Fibroblast of mammary gland (primary cell): ENCODE data around the gene B3GNT2.

Source experiments
- DNase-seq: peaks from one replicate; pipeline ENCODE4 v3.0.0-alpha.2; 2010; ENCODE audit warnings: low read depth
- H3K4me3 ChIP-seq: 2 replicates; pipeline ENCODE4 v1.5.1; 2011; ENCODE audit warnings: low read depth, mild to moderate bottlenecking, low read length, moderate library complexity; ENCODE audit not compliant: control insufficient read depth
- TF ChIP-seq, protein P1 (sequence below): conservative IDR thresholded peaks from 2 replicates; pipeline ENCODE4 v1.5.1; 2011; ENCODE audit warnings: low read depth, low read length, inconsistent platforms; ENCODE audit not compliant: control insufficient read depth, insufficient read depth

Gene B3GNT2

DNA sequence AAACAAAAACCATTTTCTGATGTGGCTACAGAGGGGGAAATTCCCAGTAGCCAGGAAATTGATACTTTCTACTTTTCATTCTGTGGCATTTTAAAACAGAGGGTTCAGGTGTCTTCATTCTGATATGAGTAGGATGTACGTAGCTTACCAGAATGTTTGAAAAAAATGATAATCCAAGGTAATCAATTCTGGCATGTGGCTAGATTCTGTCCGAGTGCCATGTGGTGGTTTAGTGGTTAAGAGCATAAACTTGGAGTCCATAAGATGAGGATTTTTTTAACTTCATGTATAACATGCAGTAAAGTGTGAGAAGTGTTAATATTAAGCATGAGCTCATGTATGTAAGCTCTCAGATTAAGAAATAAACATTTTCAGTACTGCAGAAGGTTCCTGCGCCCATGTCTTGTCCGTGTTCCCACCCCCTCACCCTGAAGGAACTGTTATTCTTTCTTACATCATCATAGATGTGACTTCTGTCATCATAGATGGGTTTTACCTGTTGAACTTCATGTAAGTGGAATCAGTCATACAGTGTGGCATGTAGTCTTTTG is 4.5 kb downstream of the B3GNT2 start:
- H3K4me3 ChIP-seq: no peak overlapping the region
- TF ChIP-seq, protein P1, sequence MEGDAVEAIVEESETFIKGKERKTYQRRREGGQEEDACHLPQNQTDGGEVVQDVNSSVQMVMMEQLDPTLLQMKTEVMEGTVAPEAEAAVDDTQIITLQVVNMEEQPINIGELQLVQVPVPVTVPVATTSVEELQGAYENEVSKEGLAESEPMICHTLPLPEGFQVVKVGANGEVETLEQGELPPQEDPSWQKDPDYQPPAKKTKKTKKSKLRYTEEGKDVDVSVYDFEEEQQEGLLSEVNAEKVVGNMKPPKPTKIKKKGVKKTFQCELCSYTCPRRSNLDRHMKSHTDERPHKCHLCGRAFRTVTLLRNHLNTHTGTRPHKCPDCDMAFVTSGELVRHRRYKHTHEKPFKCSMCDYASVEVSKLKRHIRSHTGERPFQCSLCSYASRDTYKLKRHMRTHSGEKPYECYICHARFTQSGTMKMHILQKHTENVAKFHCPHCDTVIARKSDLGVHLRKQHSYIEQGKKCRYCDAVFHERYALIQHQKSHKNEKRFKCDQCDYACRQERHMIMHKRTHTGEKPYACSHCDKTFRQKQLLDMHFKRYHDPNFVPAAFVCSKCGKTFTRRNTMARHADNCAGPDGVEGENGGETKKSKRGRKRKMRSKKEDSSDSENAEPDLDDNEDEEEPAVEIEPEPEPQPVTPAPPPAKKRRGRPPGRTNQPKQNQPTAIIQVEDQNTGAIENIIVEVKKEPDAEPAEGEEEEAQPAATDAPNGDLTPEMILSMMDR: no peak
- no peak for DNase-seq

DNA sequence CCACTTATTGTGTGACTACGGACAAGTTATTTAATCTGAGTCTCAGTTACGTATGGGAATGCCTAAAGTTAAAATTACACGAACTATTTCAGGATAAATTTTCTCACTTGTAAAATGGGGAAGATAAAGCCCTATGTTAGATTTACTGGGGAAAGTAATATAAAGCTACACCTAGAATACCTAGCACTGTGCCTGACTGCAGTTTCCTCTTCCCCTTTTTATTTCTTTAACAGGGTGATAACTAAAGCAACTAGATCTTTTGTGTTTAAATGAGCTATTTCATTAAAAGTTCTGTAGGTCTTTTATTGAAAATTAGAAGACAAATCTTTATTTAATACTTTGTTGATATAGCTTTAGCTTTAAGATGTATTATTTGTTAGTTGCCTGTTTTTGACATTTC is 5.0 kb downstream of the B3GNT2 start:
- no peak for DNase-seq
- no peak overlapping the region for H3K4me3 ChIP-seq
- TF ChIP-seq, protein P1: no peak

- TF ChIP-seq, protein P1: no peak
- peak; percentile 31 for DNase-seq
- no peak overlapping the region for H3K4me3 ChIP-seq
Observed at GRCh38 chr2:62201307-62201706, 5.4 kb downstream of the B3GNT2 start.

- DNase-seq: no peak
- H3K4me3 ChIP-seq: no peak overlapping the region
- TF ChIP-seq, protein P1: no peak
Observed at GRCh38 chr2:62202019-62202722, 6.3 kb downstream of the B3GNT2 start.

- TF ChIP-seq, protein P1: no peak
- no peak overlapping the region for H3K4me3 ChIP-seq
- no peak for DNase-seq
Observed at GRCh38 chr2:62202729-62203128, 6.8 kb downstream of the B3GNT2 start.

- TF ChIP-seq, protein P1: no peak
- no peak for DNase-seq
- no peak overlapping the region for H3K4me3 ChIP-seq
Observed at GRCh38 chr2:62203459-62203858, 7.5 kb downstream of the B3GNT2 start.
